Upper lobe of left lung (tissue), 4 donors: Measurements from ENCODE around the gene CD5L.

ENCODE experiments used
- POLR2A ChIP-seq, 4 donors: fragments of 450-650 bp; IDR thresholded peaks; one replicate each; pipeline ENCODE4 v1.5.1; 2016 to 2017; ENCODE audit warnings: antibody characterized with exemption in 4 of 4, mild to moderate bottlenecking in 2 of 4
- TF ChIP-seq, protein P1 (sequence below), 6 experiments: fragments of 450-650 bp in 4 of 6; fragments of 200-600 bp in 2 of 6; sonication (generic) in 2 of 6; IDR thresholded peaks; one replicate each; pipeline ENCODE4 v1.5.1; 2016 to 2019; ENCODE audit warnings: antibody characterized with exemption in 6 of 6

DNA sequence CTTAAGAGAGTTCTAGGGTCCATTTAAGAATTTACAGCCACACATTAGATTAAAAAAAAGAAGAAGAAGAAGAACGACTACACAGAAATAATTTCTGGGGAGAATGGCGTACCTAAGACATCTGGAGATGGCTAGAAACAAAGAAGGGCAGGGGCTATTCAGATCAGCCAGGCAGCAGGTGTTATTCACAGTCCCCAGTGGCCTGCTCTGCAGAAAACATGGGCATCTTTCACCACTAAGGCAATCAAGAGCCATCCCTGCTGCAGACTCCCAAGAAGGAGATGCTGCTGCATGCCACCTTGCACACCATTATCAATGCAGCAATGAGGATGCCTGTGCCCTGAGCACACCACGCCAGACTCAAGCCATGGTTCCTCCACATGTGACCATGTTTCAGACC is 56.8 kb downstream of the CD5L start:
- TF ChIP-seq, protein P1, sequence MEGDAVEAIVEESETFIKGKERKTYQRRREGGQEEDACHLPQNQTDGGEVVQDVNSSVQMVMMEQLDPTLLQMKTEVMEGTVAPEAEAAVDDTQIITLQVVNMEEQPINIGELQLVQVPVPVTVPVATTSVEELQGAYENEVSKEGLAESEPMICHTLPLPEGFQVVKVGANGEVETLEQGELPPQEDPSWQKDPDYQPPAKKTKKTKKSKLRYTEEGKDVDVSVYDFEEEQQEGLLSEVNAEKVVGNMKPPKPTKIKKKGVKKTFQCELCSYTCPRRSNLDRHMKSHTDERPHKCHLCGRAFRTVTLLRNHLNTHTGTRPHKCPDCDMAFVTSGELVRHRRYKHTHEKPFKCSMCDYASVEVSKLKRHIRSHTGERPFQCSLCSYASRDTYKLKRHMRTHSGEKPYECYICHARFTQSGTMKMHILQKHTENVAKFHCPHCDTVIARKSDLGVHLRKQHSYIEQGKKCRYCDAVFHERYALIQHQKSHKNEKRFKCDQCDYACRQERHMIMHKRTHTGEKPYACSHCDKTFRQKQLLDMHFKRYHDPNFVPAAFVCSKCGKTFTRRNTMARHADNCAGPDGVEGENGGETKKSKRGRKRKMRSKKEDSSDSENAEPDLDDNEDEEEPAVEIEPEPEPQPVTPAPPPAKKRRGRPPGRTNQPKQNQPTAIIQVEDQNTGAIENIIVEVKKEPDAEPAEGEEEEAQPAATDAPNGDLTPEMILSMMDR (IDR thresholded peaks at IDR 0.05) = no peak
- TF ChIP-seq POLR2A (IDR thresholded peaks at IDR 0.05) = no peak
